Daoy (cell line): ENCODE results near the gene TEKT2. TPM values are rescaled to one million over a fixed set of nuclear protein-coding genes. Genes with fewer than 3 reads are reported as not detected.
A peak's percentile ranks its signal among the peaks of the same experiment; 100 is the strongest.

Experiments used
- DNase-seq: peaks from one replicate; pipeline ENCODE4 v3.0.0-alpha.2; 2015; ENCODE audit warnings: low read depth
- total RNA-seq: library from RNA; depleted of rRNA; stranded (reverse); fragments of >200 nt; shearing (Covaris generic); gene quantifications from 2 replicates; pipeline ENCODE4 v1.2.3, GENCODE V29; 2014; rRNA removed

TEKT2 gene, protein sequence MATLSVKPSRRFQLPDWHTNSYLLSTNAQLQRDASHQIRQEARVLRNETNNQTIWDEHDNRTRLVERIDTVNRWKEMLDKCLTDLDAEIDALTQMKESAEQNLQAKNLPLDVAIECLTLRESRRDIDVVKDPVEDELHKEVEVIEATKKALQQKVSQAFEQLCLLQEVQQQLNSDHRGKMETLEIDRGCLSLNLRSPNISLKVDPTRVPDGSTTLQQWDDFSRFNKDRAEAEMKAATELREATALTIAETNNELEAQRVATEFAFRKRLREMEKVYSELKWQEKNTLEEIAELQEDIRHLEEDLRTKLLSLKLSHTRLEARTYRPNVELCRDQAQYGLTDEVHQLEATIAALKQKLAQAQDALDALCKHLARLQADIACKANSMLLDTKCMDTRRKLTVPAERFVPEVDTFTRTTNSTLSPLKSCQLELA
- total RNA-seq = not detected in 2 replicates

GRCh38 chr1:36083635-36084496 is at the start of gene TEKT2:
TEKT2 (plus strand) TSS chr1:36084094; CDS start chr1:36084922, 828 bp downstream.
- peak; percentile 69 for DNase-seq

- peak; percentile 45 for DNase-seq
Observed at GRCh38 chr1:36034692-36035091, 49.2 kb upstream of the TEKT2 start.

DNA sequence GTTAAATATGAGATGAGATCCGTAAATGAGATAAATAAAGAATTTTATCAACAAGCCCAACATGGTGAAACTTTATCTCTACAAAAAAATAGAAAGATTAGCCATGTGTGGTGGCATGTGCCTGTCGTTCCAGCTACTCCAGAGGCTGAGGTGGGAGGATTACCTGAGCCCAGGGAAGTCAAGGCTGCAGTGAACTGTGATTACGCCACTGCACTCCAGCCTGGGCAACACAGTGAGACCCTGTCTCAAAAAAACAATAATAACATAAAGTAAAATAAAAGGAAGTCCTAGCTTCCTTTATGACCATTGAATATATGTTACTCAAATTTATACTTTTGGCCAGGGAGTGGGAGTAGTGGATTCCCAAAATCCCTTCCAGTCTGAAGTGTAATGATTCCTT is 48.7 kb upstream of the TEKT2 start:
- no peak for DNase-seq

- DNase-seq = no peak
Observed at GRCh38 chr1:36040238-36040637, 43.7 kb upstream of the TEKT2 start.

- DNase-seq = no peak
Observed at GRCh38 chr1:36051821-36052220, 32.1 kb upstream of the TEKT2 start.

DNA sequence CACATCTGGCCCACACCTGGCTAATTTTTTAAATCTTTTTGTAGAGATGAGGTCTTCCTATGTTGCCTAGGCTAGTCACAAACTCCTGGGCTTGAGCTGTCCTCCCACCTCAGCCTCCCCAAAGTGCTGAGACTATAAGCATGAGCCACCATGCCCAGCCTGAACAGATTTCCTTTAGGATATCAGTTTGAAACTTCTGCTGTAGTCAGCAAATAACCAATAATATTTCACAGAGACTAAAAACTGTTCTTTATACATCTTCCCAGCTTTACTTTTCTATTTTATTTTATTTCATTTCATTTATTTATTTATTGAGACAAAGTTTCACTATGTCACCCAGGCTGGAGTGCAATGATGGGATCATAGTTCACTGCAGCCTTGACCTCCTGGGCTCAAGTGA is 29.9 kb upstream of the TEKT2 start:
- no peak for DNase-seq

- no peak for DNase-seq
Observed at GRCh38 chr1:36055706-36056105, 28.2 kb upstream of the TEKT2 start.

- DNase-seq = no peak
Observed at GRCh38 chr1:36062315-36062714, 21.6 kb upstream of the TEKT2 start.

- DNase-seq = no peak
Observed at GRCh38 chr1:36067871-36068270, 16.0 kb upstream of the TEKT2 start.

GRCh38 chr1:36068866-36069265 is 15.0 kb upstream of the TEKT2 start:
- DNase-seq = no peak

DNA sequence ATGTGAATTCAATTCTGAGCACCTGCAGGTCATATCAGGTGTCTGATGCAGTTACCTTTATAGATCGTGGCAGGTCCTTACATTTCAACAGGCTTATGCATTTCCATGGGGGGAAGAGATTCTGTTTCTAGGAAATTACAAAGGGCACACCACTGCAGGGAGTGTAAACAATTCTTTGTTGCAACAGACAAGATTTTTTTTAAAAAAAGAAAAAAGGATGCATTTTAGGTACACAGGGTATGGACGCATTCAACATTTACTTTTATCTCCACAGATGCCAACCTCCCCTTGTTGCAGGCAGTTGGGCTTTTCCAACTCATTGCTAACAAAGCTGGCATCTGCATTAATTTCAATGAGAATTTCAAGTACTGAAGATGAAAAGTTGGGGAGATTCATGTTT is 13.5 kb upstream of the TEKT2 start:
- no peak for DNase-seq

DNA sequence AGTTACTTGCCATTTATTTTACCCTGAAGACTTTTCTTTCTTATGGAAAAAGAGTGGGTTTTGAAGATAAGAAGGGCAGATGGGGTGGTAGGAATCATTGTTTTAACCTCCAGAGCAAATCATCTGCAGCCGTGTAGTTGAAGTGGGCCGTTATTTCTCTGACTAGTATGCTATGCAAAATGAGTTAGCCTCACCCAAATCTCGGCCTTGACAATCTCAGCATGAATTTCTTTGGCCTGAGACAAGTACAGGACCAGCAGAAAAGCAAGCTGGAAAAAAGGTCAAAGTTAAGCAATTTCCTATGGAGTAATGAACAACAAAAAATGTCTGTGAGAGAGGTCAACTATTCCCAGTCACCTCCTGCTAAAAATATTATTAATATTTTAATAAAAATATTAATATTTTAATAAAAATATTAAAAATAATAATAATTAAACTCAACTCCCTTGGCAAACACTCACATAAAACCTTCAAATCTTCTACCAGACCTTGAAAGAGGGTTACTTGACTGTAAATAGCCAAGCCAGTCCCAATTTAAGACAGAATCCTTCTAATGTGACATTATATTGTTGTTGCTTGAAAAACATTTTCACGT is 6.8 kb upstream of the TEKT2 start:
- no peak for DNase-seq

DNA sequence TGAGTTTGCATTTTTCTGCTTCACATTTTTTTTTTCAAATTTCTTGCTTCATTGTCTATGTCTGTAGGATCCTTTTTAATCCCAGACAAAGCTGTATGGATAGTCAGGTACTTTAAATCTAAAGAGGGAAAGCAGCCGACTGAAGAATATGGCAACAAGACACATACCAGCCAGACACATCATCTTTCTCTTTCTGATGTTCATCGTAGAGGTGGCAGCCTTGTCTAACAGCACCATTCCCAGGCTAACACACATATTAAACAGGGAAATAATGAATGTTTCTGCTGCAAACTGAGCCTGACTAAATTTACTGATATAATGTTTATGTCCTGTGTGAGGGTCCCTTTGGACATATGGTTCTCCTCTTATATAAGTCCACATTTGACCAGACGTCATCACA is 3.7 kb upstream of the TEKT2 start:
- DNase-seq = no peak

- DNase-seq = no peak
Observed at GRCh38 chr1:36080801-36081200, 3.1 kb upstream of the TEKT2 start.

DNA sequence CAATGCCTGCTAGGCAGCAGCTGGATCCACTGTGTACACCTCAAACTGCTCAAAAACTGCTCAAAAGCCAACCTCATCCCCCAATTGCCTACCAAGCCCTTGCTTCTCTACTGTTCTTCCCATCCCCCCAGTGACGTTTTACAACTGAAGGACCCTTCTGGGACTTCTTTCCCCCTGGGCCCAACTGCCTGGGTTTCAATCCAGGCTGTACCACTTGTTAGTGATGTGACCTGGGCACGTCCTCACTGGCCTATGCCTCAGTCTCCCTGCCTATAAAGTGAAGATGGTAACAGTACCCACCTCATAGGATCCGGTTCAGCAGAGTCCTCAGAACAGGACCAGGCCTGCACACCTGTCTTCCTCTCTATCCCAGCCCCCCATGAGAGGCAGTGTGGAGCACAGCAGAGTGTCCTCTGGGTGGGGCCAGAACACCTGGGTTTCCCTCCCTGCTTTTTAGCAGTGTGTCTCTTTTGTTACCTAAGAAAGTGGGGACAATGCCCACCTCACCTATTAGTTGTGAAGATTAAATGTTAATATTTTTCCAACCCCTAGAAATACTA is 1.9 kb upstream of the TEKT2 start:
- DNase-seq = no peak

GRCh38 chr1:36083219-36083618 is 675 bp upstream of the TEKT2 start:
- DNase-seq = no peak

DNA sequence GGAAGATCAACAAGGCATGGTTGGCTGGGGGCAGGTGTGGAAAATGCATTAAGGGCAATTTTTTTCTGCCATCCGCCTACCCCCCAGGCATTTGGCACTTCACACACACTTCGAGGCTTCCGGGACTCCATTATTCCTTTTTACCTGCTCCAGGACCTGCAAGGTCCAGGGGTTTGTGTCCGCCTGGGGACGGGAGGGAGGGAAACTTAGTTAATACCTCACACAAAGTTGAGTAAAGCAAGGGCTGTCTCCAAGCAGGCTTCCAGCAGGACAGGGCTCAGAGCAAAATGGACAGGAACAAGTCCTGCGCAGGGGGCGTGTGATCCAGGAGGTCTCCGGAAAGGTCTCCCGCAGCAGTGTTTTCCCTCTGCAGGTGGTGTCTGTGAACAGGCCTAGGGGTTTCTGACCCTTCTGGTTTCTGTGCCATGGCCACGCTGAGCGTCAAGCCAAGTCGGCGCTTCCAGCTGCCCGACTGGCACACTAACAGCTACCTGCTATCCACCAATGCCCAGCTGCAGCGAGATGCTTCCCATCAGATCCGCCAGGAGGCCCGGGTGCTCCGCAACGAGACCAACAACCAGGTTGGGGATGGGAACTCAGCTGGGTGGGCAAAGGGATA is 712 bp downstream of the TEKT2 start:
- no peak for DNase-seq

DNA sequence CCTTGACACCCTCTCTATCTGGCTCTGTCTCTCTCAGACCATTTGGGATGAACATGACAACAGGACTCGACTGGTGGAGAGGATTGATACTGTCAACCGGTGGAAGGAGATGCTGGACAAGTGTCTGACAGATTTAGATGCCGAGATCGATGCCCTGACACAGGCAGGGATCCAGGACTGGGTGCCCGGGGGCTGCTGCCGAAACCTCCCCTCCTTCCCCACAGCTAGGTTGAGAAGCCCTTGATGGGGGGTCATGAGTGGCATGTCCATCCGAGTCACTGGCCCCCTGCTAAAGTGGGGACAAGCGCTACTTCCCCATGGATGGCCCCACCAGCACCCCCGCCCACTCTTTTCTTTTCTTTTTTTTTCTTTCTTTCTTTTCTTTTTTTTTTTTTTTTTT is 1.2 kb downstream of the TEKT2 start:
- DNase-seq = no peak

GRCh38 chr1:36085686-36086526 is 2.0 kb downstream of the TEKT2 start:
- no peak for DNase-seq

GRCh38 chr1:36086529-36087232 is 2.8 kb downstream of the TEKT2 start:
- DNase-seq = no peak
